HEK293T (cell line): Measurements from ENCODE around the gene CSK.

Source experiments
- CTCF ChIA-PET: fragments of 350-600 bp; formaldehyde crosslinking; extraction: SDS; loops from one replicate; lab custom pipeline; 2021; ENCODE audit warnings: antibody characterized with exemption, inconsistent platforms; lab: Yijun Ruan, JAX
- POLR2A ChIA-PET: fragments of 350-600 bp; formaldehyde crosslinking; extraction: SDS; loops from one replicate; lab custom pipeline; 2020; ENCODE audit warnings: antibody characterized with exemption, inconsistent platforms; lab: Yijun Ruan, JAX
- DNase-seq: peaks from one replicate; pipeline ENCODE4 v3.0.0; 2012; ENCODE audit warnings: mixed read lengths; ENCODE audit errors: extremely low spot score
- ARNT ChIP-seq: fragments of 450-650 bp; IDR thresholded peaks from 2 replicates; pipeline ENCODE4 v1.6.1; 2017; ENCODE audit warnings: mild to moderate bottlenecking
- BHLHE40 ChIP-seq: fragments of 450-650 bp; IDR thresholded peaks from 2 replicates; pipeline ENCODE4 v1.6.1; 2016; ENCODE audit warnings: mild to moderate bottlenecking, moderate library complexity, borderline replicate concordance
- CTBP1 ChIP-seq: fragments of 450-650 bp; IDR thresholded peaks from 2 replicates; pipeline ENCODE4 v1.6.1; 2016; ENCODE audit warnings: borderline replicate concordance
- ELF4 ChIP-seq: fragments of 450-650 bp; IDR thresholded peaks from 2 replicates; pipeline ENCODE4 v1.6.1; 2017; ENCODE audit warnings: antibody characterized with exemption
- FOXA1 ChIP-seq: fragments of 450-650 bp; IDR thresholded peaks from 2 replicates; pipeline ENCODE4 v1.6.1; 2016; ENCODE audit warnings: mild to moderate bottlenecking
- FOXK2 ChIP-seq: fragments of 450-650 bp; IDR thresholded peaks from 2 replicates; pipeline ENCODE4 v1.6.1; 2016; ENCODE audit warnings: mild to moderate bottlenecking
- FOXM1 ChIP-seq: fragments of 450-650 bp; IDR thresholded peaks from 2 replicates; pipeline ENCODE4 v1.6.1; 2017; ENCODE audit warnings: mild to moderate bottlenecking, borderline replicate concordance
- HDGF ChIP-seq: fragments of 450-650 bp; IDR thresholded peaks from 2 replicates; pipeline ENCODE4 v1.6.1; 2017; ENCODE audit warnings: antibody characterized with exemption, borderline replicate concordance
- L3MBTL2 ChIP-seq: fragments of 450-650 bp; conservative IDR thresholded peaks from 2 replicates; pipeline ENCODE4 v1.6.1; 2016; ENCODE audit warnings: mild to moderate bottlenecking
- LEF1 ChIP-seq: fragments of 450-650 bp; IDR thresholded peaks from 2 replicates; pipeline ENCODE4 v1.6.1; 2017; ENCODE audit warnings: mild to moderate bottlenecking, borderline replicate concordance
- NFRKB ChIP-seq: fragments of 450-650 bp; IDR thresholded peaks from 2 replicates; pipeline ENCODE4 v1.6.1; 2016; ENCODE audit warnings: mild to moderate bottlenecking, moderate library complexity
- PKNOX1 ChIP-seq: fragments of 450-650 bp; IDR thresholded peaks from 2 replicates; pipeline ENCODE4 v1.6.1; 2016
- SP1 ChIP-seq: fragments of 450-650 bp; IDR thresholded peaks from 2 replicates; pipeline ENCODE4 v1.6.1; 2017
- SUZ12 ChIP-seq: fragments of 450-650 bp; IDR thresholded peaks from 2 replicates; pipeline ENCODE4 v1.6.1; 2016; ENCODE audit warnings: mild to moderate bottlenecking
- TARDBP ChIP-seq: fragments of 450-650 bp; IDR thresholded peaks from 2 replicates; pipeline ENCODE4 v1.6.1; 2016
- ZNF384 ChIP-seq: fragments of 450-650 bp; IDR thresholded peaks from 2 replicates; pipeline ENCODE4 v1.6.1; 2016

The CSK gene

GRCh38 chr15:74839526-74840395 lies 57.9 kb downstream of the CSK start:
- CTCF ChIA-PET, result interaction anchor here (0.6 to 1.3 kb wide), 3 partner anchors 62 to 208 kb away, joined by 3 to 6 read pairs (median 4); no protein-coding TSS in a partner anchor

DNA sequence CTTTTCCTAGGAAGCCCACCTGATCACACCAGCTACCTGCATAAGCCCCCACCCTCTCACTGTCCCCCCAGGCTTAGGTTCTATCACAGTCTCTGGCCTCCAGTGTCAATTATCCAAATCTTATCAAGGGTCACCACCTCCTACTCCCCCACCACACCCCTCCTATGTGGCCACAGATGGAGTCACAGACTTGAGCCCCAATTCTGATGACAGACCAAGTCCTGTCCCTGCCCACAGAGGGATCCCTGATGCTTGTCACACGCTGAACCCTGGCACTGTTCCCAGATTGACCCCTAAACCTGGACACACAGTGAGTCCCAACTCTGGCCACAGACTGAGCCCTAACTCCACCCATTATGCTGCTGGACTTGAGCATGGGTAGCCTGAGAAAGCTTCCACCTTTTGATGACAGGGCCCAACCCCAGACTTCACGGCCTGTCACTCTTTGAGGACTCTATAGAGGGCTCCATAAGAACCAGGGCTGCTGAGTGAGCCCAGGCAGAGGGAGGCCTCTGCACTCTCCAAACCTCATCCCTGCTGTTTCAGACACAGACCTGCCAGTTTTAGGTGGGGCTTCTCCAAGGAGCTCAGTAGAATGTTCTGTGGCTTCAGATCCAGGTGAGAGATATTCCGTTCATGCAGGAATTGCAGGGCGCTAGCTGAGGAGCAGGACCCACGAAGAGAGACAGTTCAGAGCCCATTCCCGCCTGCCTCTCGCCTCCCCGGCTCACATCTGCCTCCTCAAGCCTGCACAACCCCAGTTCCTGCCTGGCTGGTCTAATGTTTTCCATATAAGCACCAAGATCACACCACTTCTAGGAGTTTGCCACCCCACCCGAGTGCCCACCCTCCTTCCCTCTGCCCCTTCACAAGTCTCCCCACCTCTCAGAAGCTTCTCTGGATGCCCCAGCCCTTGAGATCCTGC lies 59.2 kb downstream of the CSK start:
- POLR2A ChIA-PET, result interaction anchor here (0.5 to 4.4 kb wide), 4 partner anchors 29 to 139 kb away, joined by 3 to 25 read pairs (median 6); partner anchors contain the start of gene FAM219B

More at GRCh38 chr15:74839526-74840395, 57.9 kb downstream of the CSK start:
- no peak for DNase-seq
- POLR2A ChIA-PET, result interaction anchor here (0.9 to 4.4 kb wide), 3 partner anchors 50 to 99 kb away, joined by 3 to 25 read pairs (median 4); partner anchors contain the start of genes COX5A, FAM219B and MPI
- TF ChIP-seq LEF1, result no peak
- no peak for TF ChIP-seq SUZ12
- TF ChIP-seq FOXM1, result no peak
- no peak for TF ChIP-seq CTBP1
- no peak for TF ChIP-seq ARNT
- no peak for TF ChIP-seq L3MBTL2
- no peak for TF ChIP-seq FOXA1
- TF ChIP-seq ELF4, result no peak
- no peak for TF ChIP-seq FOXK2
- TF ChIP-seq ZNF384, result no peak
- TF ChIP-seq PKNOX1, result no peak
- TF ChIP-seq SP1, result no peak
- no peak for TF ChIP-seq TARDBP
- TF ChIP-seq HDGF, result no peak
- TF ChIP-seq NFRKB, result no peak
- no peak for TF ChIP-seq BHLHE40

GRCh38 chr15:74841891-74842373 lies 60.1 kb downstream of the CSK start:
- CTCF ChIA-PET, result interaction anchor here (0.6 to 1.8 kb wide), 4 partner anchors 37 to 110 kb away, joined by 3 to 8 read pairs (median 3); no protein-coding TSS in a partner anchor
- DNase-seq, result no peak
- POLR2A ChIA-PET, result interaction anchor here (0.6 to 4.4 kb wide), 17 partner anchors 10 to 115 kb away, joined by 3 to 25 read pairs (median 4); partner anchors contain the start of genes FAM219B, MPI and RPP25
- TF ChIP-seq L3MBTL2 (no peak), FOXM1 (no peak), CTBP1 (no peak), ELF4 (no peak), LEF1 (no peak), TARDBP (no peak), ZNF384 (no peak), SUZ12 (no peak), ARNT (no peak), FOXA1 (no peak)

More for the DNA sequence above, 59.2 kb downstream of the CSK start:
- CTCF ChIA-PET, result interaction anchor here (0.6 to 1.0 kb wide), 3 partner anchors 38 to 109 kb away, joined by 3 to 6 read pairs (median 3); no protein-coding TSS in a partner anchor
- TF ChIP-seq PKNOX1 (no peak), CTBP1 (no peak), SP1 (no peak), FOXK2 (no peak), TARDBP (no peak), L3MBTL2 (no peak), BHLHE40 (no peak), ELF4 (no peak), HDGF (no peak), ZNF384 (no peak), LEF1 (no peak)
- no peak for DNase-seq

GRCh38 chr15:74842581-74843444 lies 60.9 kb downstream of the CSK start, which contains the start of gene ULK3:
TSS of gene ULK3 (minus strand) at chr15:74843156. CDS start at chr15:74843105, 51 bp downstream.
- ChIA-PET CTCF (interaction anchor here (0.8 to 1.8 kb wide), 7 partner anchors 10 to 109 kb away, joined by 3 to 8 read pairs (median 3); no protein-coding TSS in a partner anchor), POLR2A (interaction anchor here (0.6 to 4.4 kb wide), 25 partner anchors 9 to 115 kb away, joined by 3 to 25 read pairs (median 4); partner anchors contain the start of genes FAM219B, MPI, RPP25 and SCAMP2)
- peak; percentile 38; the same call in 1 of the 2 replicates for TF ChIP-seq ARNT
- no peak for TF ChIP-seq FOXK2
- TF ChIP-seq ELF4, result no peak
- TF ChIP-seq SP1, result no peak
- TF ChIP-seq TARDBP, result no peak
- no peak for TF ChIP-seq BHLHE40
- TF ChIP-seq SUZ12, result no peak
- TF ChIP-seq NFRKB, result no peak
- peak; percentile 30; the same call in 1 of the 2 replicates for TF ChIP-seq FOXM1
- TF ChIP-seq LEF1, result peak; percentile 25; the same call in 1 of the 2 replicates
- TF ChIP-seq PKNOX1, result peak; percentile 98
- no peak for TF ChIP-seq ZNF384
- no peak for TF ChIP-seq FOXA1
- no peak for TF ChIP-seq CTBP1
- no peak for TF ChIP-seq HDGF
- TF ChIP-seq L3MBTL2, result peak; percentile 91
- DNase-seq, result peak; percentile 98
